Measurements from ENCODE around the gene KLK14. TPM values are rescaled to one million over a fixed set of nuclear protein-coding genes. Genes with fewer than 3 reads are reported as not detected.

KLK14 gene
- total RNA-seq, 1 donor from 2014 or later = 0.52 TPM

GRCh38 chr19:51091895-51092873, 9.5 kb upstream of the KLK14 start:
- H3K9me3 Mint-ChIP-seq = no peaks in the 10 kb centered on the region
- DNase-seq (ENCODE audit: low spot score) = no peak
- intact Hi-C loops (cut with micrococcal nuclease) = loop anchor here (5.0 kb wide), 1 partner anchor 160 kb away; no protein-coding TSS in a partner anchor
- H3K27ac Mint-ChIP-seq = no peak overlapping the region
- peaks cover 7% of the 10 kb centered on the region for H3K4me1 Mint-ChIP-seq (ENCODE audit: low read depth)
- H3K4me3 Mint-ChIP-seq (ENCODE audit: low read depth) = no peak overlapping the region
- H3K27me3 Mint-ChIP-seq (ENCODE audit: low read depth) = no peaks in the 10 kb centered on the region
- peaks cover 10% of the 10 kb centered on the region for H3K36me3 Mint-ChIP-seq (ENCODE audit: low read depth)

GRCh38 chr19:51091126-51091525, 8.4 kb upstream of the KLK14 start:
- intact Hi-C loops (cut with micrococcal nuclease) = loop anchor here (5.0 kb wide), 1 partner anchor 159 kb away; no protein-coding TSS in a partner anchor
- Mint-ChIP-seq H3K36me3 (ENCODE audit: low read depth) (peaks cover 3% of the 10 kb centered on the region), H3K4me1 (ENCODE audit: low read depth) (no peaks in the 10 kb centered on the region), H3K27ac (no peak overlapping the region), H3K27me3 (ENCODE audit: low read depth) (no peaks in the 10 kb centered on the region), H3K4me3 (ENCODE audit: low read depth) (no peak overlapping the region), H3K9me3 (no peaks in the 10 kb centered on the region)
- no peak for DNase-seq (ENCODE audit: low spot score)

- Mint-ChIP-seq H3K4me1 (ENCODE audit: low read depth) (no peaks in the 10 kb centered on the region), H3K9me3 (no peaks in the 10 kb centered on the region), H3K36me3 (ENCODE audit: low read depth) (no peaks in the 10 kb centered on the region), H3K27ac (no peak overlapping the region), H3K4me3 (ENCODE audit: low read depth) (no peak overlapping the region), H3K27me3 (ENCODE audit: low read depth) (no peaks in the 10 kb centered on the region)
- no peak for DNase-seq (ENCODE audit: low spot score)
- intact Hi-C loops (cut with micrococcal nuclease) = loop anchor here (5.0 kb wide), 1 partner anchor 158 kb away; no protein-coding TSS in a partner anchor
These were observed 7.8 kb upstream of the KLK14 start for GRCh38 chr19:51090471-51090870.

GRCh38 chr19:51089786-51090185, 7.1 kb upstream of the KLK14 start:
- H3K27ac Mint-ChIP-seq = no peak overlapping the region
- H3K4me1 Mint-ChIP-seq (ENCODE audit: low read depth) = no peaks in the 10 kb centered on the region
- intact Hi-C loops (cut with micrococcal nuclease) = loop anchor here (5.0 kb wide), 1 partner anchor 157 kb away; no protein-coding TSS in a partner anchor
- DNase-seq (ENCODE audit: low spot score) = no peak
- H3K36me3 Mint-ChIP-seq (ENCODE audit: low read depth) = no peaks in the 10 kb centered on the region
- H3K4me3 Mint-ChIP-seq (ENCODE audit: low read depth) = no peak overlapping the region
- no peaks in the 10 kb centered on the region for H3K9me3 Mint-ChIP-seq
- H3K27me3 Mint-ChIP-seq (ENCODE audit: low read depth) = no peaks in the 10 kb centered on the region

GRCh38 chr19:51086153-51086850, 3.6 kb upstream of the KLK14 start:
- no peak for DNase-seq (ENCODE audit: low spot score)
- intact Hi-C loops (cut with micrococcal nuclease) = no loop called here
- no peaks in the 10 kb centered on the region for H3K4me1 Mint-ChIP-seq (ENCODE audit: low read depth)
- H3K4me3 Mint-ChIP-seq (ENCODE audit: low read depth) = no peak overlapping the region
- H3K36me3 Mint-ChIP-seq (ENCODE audit: low read depth) = no peaks in the 10 kb centered on the region
- peaks cover 5% of the 10 kb centered on the region for H3K27me3 Mint-ChIP-seq (ENCODE audit: low read depth)
- H3K27ac Mint-ChIP-seq = no peak overlapping the region
- H3K9me3 Mint-ChIP-seq = no peaks in the 10 kb centered on the region

DNA sequence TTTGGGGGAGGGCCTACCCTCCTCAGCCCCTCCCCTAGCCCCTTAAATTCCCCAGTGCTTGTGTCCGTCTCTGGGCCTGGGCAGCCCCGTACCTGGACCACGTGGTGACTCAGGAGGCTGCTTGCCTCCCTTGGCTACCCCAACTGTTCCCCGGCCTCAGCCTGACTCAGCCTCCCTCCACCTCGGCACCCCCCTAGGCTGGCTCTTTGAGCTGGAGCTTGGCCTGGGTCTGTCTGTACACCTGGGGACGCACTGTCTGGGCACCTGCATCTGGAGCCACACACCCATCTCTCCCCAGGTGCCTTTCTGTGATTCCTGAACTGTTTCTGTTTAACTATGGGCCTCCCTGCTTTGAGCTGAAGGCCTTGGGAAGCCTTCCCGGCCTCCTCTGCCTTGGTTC, 1.8 kb upstream of the KLK14 start:
- H3K9me3 Mint-ChIP-seq = no peaks in the 10 kb centered on the region
- H3K4me1 Mint-ChIP-seq (ENCODE audit: low read depth) = no peaks in the 10 kb centered on the region
- no peak overlapping the region for H3K27ac Mint-ChIP-seq
- no peaks in the 10 kb centered on the region for H3K36me3 Mint-ChIP-seq (ENCODE audit: low read depth)
- H3K27me3 Mint-ChIP-seq (ENCODE audit: low read depth) = peaks cover 5% of the 10 kb centered on the region
- no peak overlapping the region for H3K4me3 Mint-ChIP-seq (ENCODE audit: low read depth)
- intact Hi-C loops (cut with micrococcal nuclease) = no loop called here
- DNase-seq (ENCODE audit: low spot score) = no peak

- Mint-ChIP-seq H3K27ac (no peak overlapping the region), H3K4me3 (ENCODE audit: low read depth) (no peak overlapping the region), H3K9me3 (no peaks in the 10 kb centered on the region), H3K27me3 (ENCODE audit: low read depth) (peaks cover 5% of the 10 kb centered on the region), H3K36me3 (ENCODE audit: low read depth) (no peaks in the 10 kb centered on the region), H3K4me1 (ENCODE audit: low read depth) (no peaks in the 10 kb centered on the region)
- intact Hi-C loops (cut with micrococcal nuclease) = no loop called here
- no peak for DNase-seq (ENCODE audit: low spot score)
These were observed 1.1 kb upstream of the KLK14 start for GRCh38 chr19:51083783-51084182.

DNA sequence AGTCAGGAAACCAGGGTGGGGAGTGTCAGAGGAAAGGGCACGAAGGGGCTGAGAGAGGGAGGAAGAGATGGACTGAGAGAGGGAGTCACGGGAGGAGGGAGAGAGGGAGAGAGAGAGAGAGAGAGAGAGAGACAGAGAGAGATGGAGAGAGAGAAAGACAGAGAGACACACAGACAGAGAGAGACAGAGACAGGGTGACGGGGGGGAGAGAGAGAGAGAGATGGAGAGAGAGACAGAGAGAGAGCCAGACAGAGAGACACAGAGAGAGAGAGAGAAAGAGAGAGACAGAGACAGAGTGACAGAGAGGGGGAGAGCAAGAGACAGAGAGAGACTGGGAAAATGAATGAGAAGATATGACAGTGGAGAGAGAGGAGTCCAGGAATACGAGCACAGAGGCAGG, 494 bp upstream of the KLK14 start:
- intact Hi-C loops (cut with micrococcal nuclease) = no loop called here
- Mint-ChIP-seq H3K4me1 (ENCODE audit: low read depth) (no peaks in the 10 kb centered on the region), H3K27ac (no peak overlapping the region), H3K36me3 (ENCODE audit: low read depth) (no peaks in the 10 kb centered on the region), H3K27me3 (ENCODE audit: low read depth) (peaks cover 5% of the 10 kb centered on the region), H3K9me3 (no peaks in the 10 kb centered on the region), H3K4me3 (ENCODE audit: low read depth) (no peak overlapping the region)
- no peak for DNase-seq (ENCODE audit: low spot score)

DNA sequence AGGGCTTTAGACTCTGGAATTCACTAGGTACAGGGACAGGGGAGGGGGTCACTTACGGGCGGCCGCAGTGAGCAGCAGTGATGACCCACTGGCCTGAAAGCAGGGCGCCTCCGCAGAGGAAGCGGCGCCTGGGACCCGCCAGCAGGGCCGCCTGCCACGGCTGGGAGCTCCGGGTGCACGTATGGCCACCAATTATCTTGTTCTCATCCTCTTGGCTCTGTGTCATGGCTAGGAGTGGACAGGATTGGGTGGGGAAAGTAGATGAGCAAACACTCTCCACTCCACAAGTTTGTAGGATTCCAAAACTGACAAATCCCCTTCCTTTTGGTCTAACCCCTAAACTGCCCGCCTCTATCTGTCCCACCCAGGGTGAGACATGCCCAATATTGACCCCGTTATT, 1.2 kb downstream of the KLK14 start:
- H3K4me1 Mint-ChIP-seq (ENCODE audit: low read depth) = no peaks in the 10 kb centered on the region
- peaks cover 5% of the 10 kb centered on the region for H3K27me3 Mint-ChIP-seq (ENCODE audit: low read depth)
- no peak for DNase-seq (ENCODE audit: low spot score)
- intact Hi-C loops (cut with micrococcal nuclease) = no loop called here
- no peaks in the 10 kb centered on the region for H3K9me3 Mint-ChIP-seq
- H3K27ac Mint-ChIP-seq = no peak overlapping the region
- H3K4me3 Mint-ChIP-seq (ENCODE audit: low read depth) = no peak overlapping the region
- no peaks in the 10 kb centered on the region for H3K36me3 Mint-ChIP-seq (ENCODE audit: low read depth)

DNA sequence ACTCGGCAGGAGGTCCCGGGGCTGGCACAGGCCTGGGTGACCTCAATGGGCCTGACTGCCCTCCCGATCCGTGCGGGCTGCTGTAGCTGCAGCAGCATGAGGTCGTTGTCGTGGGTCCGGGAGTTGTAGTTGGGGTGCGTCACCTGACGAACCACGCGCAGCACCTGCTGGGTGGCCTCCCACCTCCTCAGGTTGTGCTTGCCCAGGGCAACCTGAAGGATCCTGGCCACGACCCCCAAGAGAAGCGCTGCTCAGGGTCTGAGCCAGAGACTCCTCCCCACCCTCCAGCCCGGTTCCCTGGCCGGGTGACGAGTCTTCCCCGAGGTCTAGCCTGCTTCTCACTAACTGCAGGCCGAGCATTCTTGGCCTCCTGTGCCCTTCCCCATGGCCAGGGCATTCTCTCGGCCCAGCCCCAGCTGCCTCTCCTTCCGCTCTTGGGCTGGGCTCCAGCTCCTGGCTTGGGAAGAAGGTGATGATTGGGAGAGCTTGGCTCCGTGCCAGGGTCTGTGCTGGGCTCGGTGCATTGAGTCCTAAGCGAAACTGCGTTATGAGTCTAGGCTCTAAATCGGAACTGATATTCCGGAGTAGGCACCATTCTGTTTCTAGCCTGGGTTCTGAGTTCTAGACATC, 3.1 kb downstream of the KLK14 start:
- Mint-ChIP-seq H3K9me3 (no peaks in the 10 kb centered on the region), H3K4me1 (ENCODE audit: low read depth) (no peaks in the 10 kb centered on the region), H3K4me3 (ENCODE audit: low read depth) (no peak overlapping the region), H3K36me3 (ENCODE audit: low read depth) (no peaks in the 10 kb centered on the region), H3K27ac (no peak overlapping the region), H3K27me3 (ENCODE audit: low read depth) (peaks cover 5% of the 10 kb centered on the region)
- DNase-seq (ENCODE audit: low spot score) = no peak
- intact Hi-C loops (cut with micrococcal nuclease) = no loop called here

DNA sequence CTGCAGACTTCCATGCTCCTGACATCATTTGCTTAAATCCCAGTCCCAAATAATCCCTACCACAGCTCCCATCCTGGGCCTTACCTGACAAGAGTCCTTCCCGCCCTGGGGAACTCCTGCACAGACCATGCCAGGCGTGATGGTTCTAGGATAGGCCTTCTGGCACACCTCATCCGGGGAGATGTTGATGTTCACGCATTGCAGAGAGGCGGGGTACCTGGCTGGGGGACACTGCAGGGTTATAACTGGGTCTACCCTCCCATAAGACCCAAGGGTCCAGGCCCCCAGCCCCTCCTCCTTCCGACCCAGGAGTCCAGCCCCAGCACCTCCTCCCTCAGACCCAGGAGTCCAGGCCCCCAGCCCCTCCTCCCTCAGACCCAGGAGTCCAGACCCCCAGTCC, 4.0 kb downstream of the KLK14 start:
- no peak for DNase-seq (ENCODE audit: low spot score)
- H3K4me3 Mint-ChIP-seq (ENCODE audit: low read depth) = no peak overlapping the region
- no peak overlapping the region for H3K27ac Mint-ChIP-seq
- H3K27me3 Mint-ChIP-seq (ENCODE audit: low read depth) = peaks cover 5% of the 10 kb centered on the region
- intact Hi-C loops (cut with micrococcal nuclease) = no loop called here
- H3K9me3 Mint-ChIP-seq = peaks cover 6% of the 10 kb centered on the region
- no peaks in the 10 kb centered on the region for H3K4me1 Mint-ChIP-seq (ENCODE audit: low read depth)
- H3K36me3 Mint-ChIP-seq (ENCODE audit: low read depth) = no peaks in the 10 kb centered on the region

- intact Hi-C loops (cut with micrococcal nuclease) = no loop called here
- no peaks in the 10 kb centered on the region for H3K27me3 Mint-ChIP-seq (ENCODE audit: low read depth)
- no peak overlapping the region for H3K4me3 Mint-ChIP-seq (ENCODE audit: low read depth)
- no peaks in the 10 kb centered on the region for H3K36me3 Mint-ChIP-seq (ENCODE audit: low read depth)
- H3K4me1 Mint-ChIP-seq (ENCODE audit: low read depth) = no peaks in the 10 kb centered on the region
- DNase-seq (ENCODE audit: low spot score) = no peak
- H3K27ac Mint-ChIP-seq = no peak overlapping the region
- peaks cover 11% of the 10 kb centered on the region for H3K9me3 Mint-ChIP-seq
These were observed 4.6 kb downstream of the KLK14 start for GRCh38 chr19:51078104-51078503.
